ENCODE results near the gene TGM4. TPM values are rescaled to one million over a fixed set of nuclear protein-coding genes. Genes with fewer than 3 reads are reported as not detected.

Gene TGM4
- total RNA-seq, 1 donor from 2014 or later, result 0.18 TPM

- H3K9ac ChIP-seq (ENCODE audit: low read length), result no peak overlapping the region
- no peak overlapping the region for H3K4me3 ChIP-seq (ENCODE audit: insufficient read depth, low read depth, low read length)
- no peak for TF ChIP-seq EZH2 (IDR thresholded peaks at IDR 0.05; ENCODE audit: insufficient read depth, low read length)
- TF ChIP-seq, protein P1, sequence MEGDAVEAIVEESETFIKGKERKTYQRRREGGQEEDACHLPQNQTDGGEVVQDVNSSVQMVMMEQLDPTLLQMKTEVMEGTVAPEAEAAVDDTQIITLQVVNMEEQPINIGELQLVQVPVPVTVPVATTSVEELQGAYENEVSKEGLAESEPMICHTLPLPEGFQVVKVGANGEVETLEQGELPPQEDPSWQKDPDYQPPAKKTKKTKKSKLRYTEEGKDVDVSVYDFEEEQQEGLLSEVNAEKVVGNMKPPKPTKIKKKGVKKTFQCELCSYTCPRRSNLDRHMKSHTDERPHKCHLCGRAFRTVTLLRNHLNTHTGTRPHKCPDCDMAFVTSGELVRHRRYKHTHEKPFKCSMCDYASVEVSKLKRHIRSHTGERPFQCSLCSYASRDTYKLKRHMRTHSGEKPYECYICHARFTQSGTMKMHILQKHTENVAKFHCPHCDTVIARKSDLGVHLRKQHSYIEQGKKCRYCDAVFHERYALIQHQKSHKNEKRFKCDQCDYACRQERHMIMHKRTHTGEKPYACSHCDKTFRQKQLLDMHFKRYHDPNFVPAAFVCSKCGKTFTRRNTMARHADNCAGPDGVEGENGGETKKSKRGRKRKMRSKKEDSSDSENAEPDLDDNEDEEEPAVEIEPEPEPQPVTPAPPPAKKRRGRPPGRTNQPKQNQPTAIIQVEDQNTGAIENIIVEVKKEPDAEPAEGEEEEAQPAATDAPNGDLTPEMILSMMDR (IDR thresholded peaks at IDR 0.05; ENCODE audit: insufficient read depth, low read depth, low read length), result no peak
- Mint-ChIP-seq H3K4me1 (ENCODE audit: low read depth, unreplicated experiment) (no peaks in the 10 kb centered on the region), H3K9me3 (ENCODE audit: unreplicated experiment) (peaks cover 6% of the 10 kb centered on the region), H3K36me3 (ENCODE audit: low read depth, unreplicated experiment) (no peaks in the 10 kb centered on the region), H3K27me3 (ENCODE audit: low read depth, unreplicated experiment) (no peaks in the 10 kb centered on the region), H3K27ac (ENCODE audit: unreplicated experiment) (no peak overlapping the region), H3K4me3 (ENCODE audit: unreplicated experiment) (no peak overlapping the region)
- peaks cover 5% of the 10 kb centered on the region for H3K9me3 ChIP-seq (ENCODE audit: insufficient read depth, low read depth, low read length)
- no peak overlapping the region for H3K27ac ChIP-seq (ENCODE audit: low read depth, low read length)
- H4K20me1 ChIP-seq (ENCODE audit: insufficient read depth, low read length), result no peaks in the 10 kb centered on the region
- peaks cover 7% of the 10 kb centered on the region for H3K36me3 ChIP-seq (ENCODE audit: insufficient read depth, low read length)
- H3K4me1 ChIP-seq (ENCODE audit: insufficient read depth, low read length), result no peaks in the 10 kb centered on the region
- H3K79me2 ChIP-seq (ENCODE audit: insufficient read depth, low read length), result no peaks in the 10 kb centered on the region
- H2AFZ ChIP-seq (ENCODE audit: low read depth, low read length), result no peak overlapping the region
- no peak for FAIRE-seq
- H3K27me3 ChIP-seq (ENCODE audit: insufficient read depth, low read length), result no peaks in the 10 kb centered on the region
- DNase-seq (ENCODE audit: low read depth), result no peak
- no peak overlapping the region for H3K4me2 ChIP-seq (ENCODE audit: low read length)
These were observed 41.4 kb upstream of the TGM4 start for GRCh38 chr3:44832965-44833364.

DNA sequence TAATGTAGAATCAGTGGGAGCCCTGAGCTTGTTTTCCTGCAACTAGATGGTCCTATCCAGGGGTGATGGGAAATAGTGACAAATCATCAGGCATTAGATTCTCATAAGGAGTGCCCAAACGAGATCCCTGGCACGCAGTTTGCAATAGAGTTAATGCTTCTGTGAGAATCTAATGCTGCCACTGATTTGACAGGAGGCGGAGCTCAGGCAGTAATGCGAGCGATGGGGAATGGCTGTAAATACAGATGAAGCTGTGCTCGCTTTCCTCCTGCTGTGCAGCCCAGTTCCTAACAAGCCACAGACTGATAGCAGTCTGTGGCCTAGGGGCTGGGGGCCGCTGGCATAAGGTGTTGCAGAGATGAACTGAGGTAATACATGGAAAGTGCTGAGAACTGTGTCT, 41.0 kb upstream of the TGM4 start:
- peaks cover 3% of the 10 kb centered on the region for H3K36me3 ChIP-seq (ENCODE audit: insufficient read depth, low read length)
- FAIRE-seq, result no peak

GRCh38 chr3:44835684-44836083, 38.7 kb upstream of the TGM4 start:
- DNase-seq (ENCODE audit: low read depth), result no peak
- Histone ChIP-seq H2AFZ (ENCODE audit: low read depth, low read length) (no peak overlapping the region), H3K4me2 (ENCODE audit: low read length) (no peak overlapping the region), H3K4me1 (ENCODE audit: insufficient read depth, low read length) (no peaks in the 10 kb centered on the region), H3K36me3 (ENCODE audit: insufficient read depth, low read length) (peaks cover 3% of the 10 kb centered on the region), H3K9ac (ENCODE audit: low read length) (no peak overlapping the region), H3K27me3 (ENCODE audit: insufficient read depth, low read length) (no peaks in the 10 kb centered on the region), H3K9me3 (ENCODE audit: insufficient read depth, low read depth, low read length) (peaks cover 5% of the 10 kb centered on the region), H3K4me3 (ENCODE audit: insufficient read depth, low read depth, low read length) (no peak overlapping the region), H4K20me1 (ENCODE audit: insufficient read depth, low read length) (no peaks in the 10 kb centered on the region), H3K79me2 (ENCODE audit: insufficient read depth, low read length) (no peaks in the 10 kb centered on the region), H3K27ac (ENCODE audit: low read depth, low read length) (no peak overlapping the region)
- no peaks in the 10 kb centered on the region for H3K4me1 Mint-ChIP-seq (ENCODE audit: low read depth, unreplicated experiment)
- FAIRE-seq, result no peak
- no peak overlapping the region for H3K4me3 Mint-ChIP-seq (ENCODE audit: unreplicated experiment)
- TF ChIP-seq EZH2 (IDR thresholded peaks at IDR 0.05; ENCODE audit: insufficient read depth, low read length), result no peak
- TF ChIP-seq, protein P1 (IDR thresholded peaks at IDR 0.05; ENCODE audit: insufficient read depth, low read depth, low read length), result no peak
- no peak overlapping the region for H3K27ac Mint-ChIP-seq (ENCODE audit: unreplicated experiment)
- H3K27me3 Mint-ChIP-seq (ENCODE audit: low read depth, unreplicated experiment), result no peaks in the 10 kb centered on the region
- H3K36me3 Mint-ChIP-seq (ENCODE audit: low read depth, unreplicated experiment), result peaks cover 3% of the 10 kb centered on the region
- H3K9me3 Mint-ChIP-seq (ENCODE audit: unreplicated experiment), result peaks cover 6% of the 10 kb centered on the region

More for the DNA sequence above, 41.0 kb upstream of the TGM4 start:
- H4K20me1 ChIP-seq (ENCODE audit: insufficient read depth, low read length), result no peaks in the 10 kb centered on the region
- TF ChIP-seq EZH2 (IDR thresholded peaks at IDR 0.05; ENCODE audit: insufficient read depth, low read length), result no peak
- TF ChIP-seq, protein P1 (IDR thresholded peaks at IDR 0.05; ENCODE audit: insufficient read depth, low read depth, low read length), result no peak
- no peak overlapping the region for H3K27ac Mint-ChIP-seq (ENCODE audit: unreplicated experiment)
- H3K4me3 ChIP-seq (ENCODE audit: insufficient read depth, low read depth, low read length), result no peak overlapping the region
- no peak overlapping the region for H2AFZ ChIP-seq (ENCODE audit: low read depth, low read length)
- no peak overlapping the region for H3K4me2 ChIP-seq (ENCODE audit: low read length)
- no peak overlapping the region for H3K4me3 Mint-ChIP-seq (ENCODE audit: unreplicated experiment)
- no peak overlapping the region for H3K27ac ChIP-seq (ENCODE audit: low read depth, low read length)
- H3K9me3 Mint-ChIP-seq (ENCODE audit: unreplicated experiment), result peaks cover 6% of the 10 kb centered on the region
- H3K4me1 Mint-ChIP-seq (ENCODE audit: low read depth, unreplicated experiment), result no peaks in the 10 kb centered on the region
- H3K4me1 ChIP-seq (ENCODE audit: insufficient read depth, low read length), result no peaks in the 10 kb centered on the region
- DNase-seq (ENCODE audit: low read depth), result no peak
- no peaks in the 10 kb centered on the region for H3K27me3 ChIP-seq (ENCODE audit: insufficient read depth, low read length)
- H3K9ac ChIP-seq (ENCODE audit: low read length), result no peak overlapping the region
- H3K27me3 Mint-ChIP-seq (ENCODE audit: low read depth, unreplicated experiment), result no peaks in the 10 kb centered on the region
- H3K36me3 Mint-ChIP-seq (ENCODE audit: low read depth, unreplicated experiment), result no peaks in the 10 kb centered on the region
- peaks cover 5% of the 10 kb centered on the region for H3K9me3 ChIP-seq (ENCODE audit: insufficient read depth, low read depth, low read length)
- H3K79me2 ChIP-seq (ENCODE audit: insufficient read depth, low read length), result no peaks in the 10 kb centered on the region

Measured in astrocyte (in vitro differentiated cells and primary cell).